ENCODE results near the gene TMEM72. TPM values are rescaled to one million over a fixed set of nuclear protein-coding genes. Genes with fewer than 3 reads are reported as not detected.

TMEM72 gene
- polyA plus RNA-seq, 1 donor (not counting 4 experiments of a cell fraction or from before 2014, with no cell fraction given): not detected

- FAIRE-seq (no peak), DNase-seq (ENCODE audit: low read depth, low spot score) (no peak)
- Histone ChIP-seq H2AFZ (ENCODE audit: control insufficient read depth, low read length) (no peak overlapping the region), H3K9me3 (ENCODE audit: control insufficient read depth, low read depth, low read length) (no peaks in the 10 kb centered on the region), H3K9me1 (ENCODE audit: control insufficient read depth, extremely low read depth, insufficient read depth, low read length) (no peaks in the 10 kb centered on the region), H3K4me3 (ENCODE audit: control insufficient read depth in 2 of 3, extremely low read depth in 1 of 3, insufficient read depth in 2 of 3, low read depth in 1 of 3, low read length in 3 of 3) (no peak overlapping the region), H3K36me3 (ENCODE audit: control insufficient read depth in 2 of 2, extremely low read depth in 1 of 2, insufficient read depth in 2 of 2, low read length in 2 of 2) (no peaks in the 10 kb centered on the region), H4K20me1 (ENCODE audit: control insufficient read depth, extremely low read depth, insufficient read depth, low read length) (no peaks in the 10 kb centered on the region), H3K4me2 (ENCODE audit: control insufficient read depth, extremely low read depth, insufficient read depth, low read depth, low read length) (no peak overlapping the region), H3K27me3 (ENCODE audit: control insufficient read depth, extremely low read depth, insufficient read depth, low read length) (no peaks in the 10 kb centered on the region), H3K79me2 (ENCODE audit: control insufficient read depth, insufficient read depth, low read length) (no peaks in the 10 kb centered on the region), H3K4me1 (ENCODE audit: control insufficient read depth, extremely low read depth, insufficient read depth, low read length) (no peaks in the 10 kb centered on the region), H3K9ac (ENCODE audit: control insufficient read depth, extremely low read depth, insufficient read depth, low read length) (no peak overlapping the region), H3K27ac (ENCODE audit: control insufficient read depth, insufficient read depth, low read length) (no peak overlapping the region)
- TF ChIP-seq CTCF (optimal IDR thresholded peaks at IDR 0.05 in 1 of 3, IDR thresholded peaks at IDR 0.05 in 1 of 3, conservative IDR thresholded peaks at IDR 0.05 in 1 of 3; ENCODE audit: extremely low read depth in 1 of 3, insufficient read depth in 2 of 3, low read length in 3 of 3) (no peak), EZH2 (IDR thresholded peaks at IDR 0.05; ENCODE audit: low read length) (no peak)
- dilution Hi-C loops (cut with MboI; ENCODE audit: extremely low pct_ligation_motif_present, low sequenced_read_pairs): no loop called here
Observed at GRCh38 chr10:44922796-44923545, 11.8 kb downstream of the TMEM72 start.

- Histone ChIP-seq H3K4me1 (ENCODE audit: control insufficient read depth, extremely low read depth, insufficient read depth, low read length) (no peaks in the 10 kb centered on the region), H3K9ac (ENCODE audit: control insufficient read depth, extremely low read depth, insufficient read depth, low read length) (no peak overlapping the region), H3K9me3 (ENCODE audit: control insufficient read depth, low read depth, low read length) (no peaks in the 10 kb centered on the region), H2AFZ (ENCODE audit: control insufficient read depth, low read length) (no peak overlapping the region), H3K4me2 (ENCODE audit: control insufficient read depth, extremely low read depth, insufficient read depth, low read depth, low read length) (no peak overlapping the region), H3K27ac (ENCODE audit: control insufficient read depth, insufficient read depth, low read length) (no peak overlapping the region), H3K9me1 (ENCODE audit: control insufficient read depth, extremely low read depth, insufficient read depth, low read length) (no peaks in the 10 kb centered on the region), H3K36me3 (ENCODE audit: control insufficient read depth in 2 of 2, extremely low read depth in 1 of 2, insufficient read depth in 2 of 2, low read length in 2 of 2) (no peaks in the 10 kb centered on the region), H3K4me3 (ENCODE audit: control insufficient read depth in 2 of 3, extremely low read depth in 1 of 3, insufficient read depth in 2 of 3, low read depth in 1 of 3, low read length in 3 of 3) (no peak overlapping the region), H3K27me3 (ENCODE audit: control insufficient read depth, extremely low read depth, insufficient read depth, low read length) (no peaks in the 10 kb centered on the region), H3K79me2 (ENCODE audit: control insufficient read depth, insufficient read depth, low read length) (no peaks in the 10 kb centered on the region), H4K20me1 (ENCODE audit: control insufficient read depth, extremely low read depth, insufficient read depth, low read length) (no peaks in the 10 kb centered on the region)
- dilution Hi-C loops (cut with MboI; ENCODE audit: extremely low pct_ligation_motif_present, low sequenced_read_pairs): no loop called here
- no peak for FAIRE-seq
- DNase-seq (ENCODE audit: low read depth, low spot score): no peak
- TF ChIP-seq EZH2 (IDR thresholded peaks at IDR 0.05; ENCODE audit: low read length): no peak
- no peak for TF ChIP-seq CTCF (optimal IDR thresholded peaks at IDR 0.05 in 1 of 3, IDR thresholded peaks at IDR 0.05 in 1 of 3, conservative IDR thresholded peaks at IDR 0.05 in 1 of 3; ENCODE audit: extremely low read depth in 1 of 3, insufficient read depth in 2 of 3, low read length in 3 of 3)
Observed at GRCh38 chr10:44923611-44924010, 12.5 kb downstream of the TMEM72 start.
